SW480 (cell line): ENCODE measurements around the gene SSBP2.
A peak's percentile ranks its signal among the peaks of the same experiment; 100 is the strongest.
"Not testable (repeated sequence)": the region's sequence is repeated elsewhere in the genome, so short reads cannot be mapped to it uniquely, and the experiment has no call there.

ENCODE experiments used
- DNase-seq: peaks from one replicate; pipeline ENCODE4 v3.0.0-alpha.2; 2016; ENCODE audit warnings: low spot score

Gene SSBP2

GRCh38 chr5:81660624-81661023 lies 90.3 kb downstream of the SSBP2 start:
- not testable (repeated sequence) for DNase-seq

DNA sequence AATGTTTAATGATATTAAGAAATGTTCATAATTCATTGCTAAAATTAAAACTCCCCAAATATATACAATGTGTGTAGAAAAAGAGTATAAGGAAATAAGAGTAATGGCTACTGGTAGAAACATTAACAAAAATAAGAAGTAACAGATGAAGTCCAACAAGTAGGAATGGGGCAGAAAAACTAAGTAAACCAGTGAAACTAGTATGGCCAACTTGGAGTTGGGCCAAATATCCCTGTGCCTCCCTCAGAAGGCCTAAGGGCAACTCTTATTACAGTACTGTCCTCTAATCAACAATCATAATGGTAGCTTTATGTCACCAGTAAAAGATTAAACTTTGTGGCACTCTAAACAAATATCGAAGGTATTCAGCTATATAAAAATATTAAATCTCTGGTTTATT lies 93.5 kb downstream of the SSBP2 start:
- DNase-seq, result no peak

- no peak for DNase-seq
Observed at GRCh38 chr5:81656783-81657182, 94.1 kb downstream of the SSBP2 start.

- DNase-seq, result no peak
Observed at GRCh38 chr5:81650987-81651386, 99.9 kb downstream of the SSBP2 start.

DNA sequence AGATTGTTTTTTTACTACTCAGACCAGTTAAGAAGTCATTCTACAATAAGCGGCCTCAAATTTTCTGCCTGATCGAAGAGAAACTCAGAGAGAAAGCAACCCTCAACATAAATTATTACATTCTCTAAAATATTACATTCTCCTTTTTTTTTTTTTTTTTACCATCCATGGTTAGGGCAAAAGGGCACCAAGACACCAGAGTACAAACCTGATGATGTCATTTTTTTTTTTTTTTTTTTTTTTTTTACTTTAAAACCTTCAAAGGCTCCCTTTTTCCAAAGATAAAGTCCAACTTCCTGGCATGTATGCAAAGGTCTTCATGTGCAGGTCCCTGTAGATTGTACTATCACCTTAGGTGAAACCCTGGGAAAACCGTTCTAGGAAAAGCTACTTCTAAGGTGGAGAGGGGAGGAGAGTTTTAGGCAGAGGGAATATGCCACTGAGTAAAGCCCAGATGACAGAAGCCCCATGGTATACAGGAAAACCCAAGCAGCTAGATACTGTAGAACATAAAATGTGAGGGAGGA lies 104.4 kb downstream of the SSBP2 start:
- no peak for DNase-seq

DNA sequence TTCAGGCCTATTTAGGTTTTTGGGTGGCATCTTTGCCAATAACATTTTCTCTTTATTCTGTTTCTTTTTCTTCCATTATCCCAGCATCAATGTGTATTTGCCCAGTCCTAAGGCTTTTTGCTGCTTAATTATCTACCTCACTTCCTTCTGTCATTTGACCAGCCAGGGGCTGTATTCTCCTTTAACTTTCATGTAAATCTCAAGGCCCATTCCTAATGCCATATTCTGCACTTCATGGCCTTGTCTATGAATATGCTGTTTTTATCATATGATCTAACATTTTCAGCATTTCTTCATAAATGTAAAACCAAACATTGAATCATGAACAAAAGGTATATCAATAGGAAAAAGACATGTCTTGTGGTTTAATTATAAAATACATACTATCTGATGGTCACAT lies 108.7 kb downstream of the SSBP2 start:
- DNase-seq, result no peak

- DNase-seq, result no peak
Observed at GRCh38 chr5:81639556-81639955, 111.3 kb downstream of the SSBP2 start.

GRCh38 chr5:81638471-81638870 lies 112.4 kb downstream of the SSBP2 start:
- no peak for DNase-seq

- DNase-seq, result no peak
Observed at GRCh38 chr5:81633891-81634290, 117.0 kb downstream of the SSBP2 start.

DNA sequence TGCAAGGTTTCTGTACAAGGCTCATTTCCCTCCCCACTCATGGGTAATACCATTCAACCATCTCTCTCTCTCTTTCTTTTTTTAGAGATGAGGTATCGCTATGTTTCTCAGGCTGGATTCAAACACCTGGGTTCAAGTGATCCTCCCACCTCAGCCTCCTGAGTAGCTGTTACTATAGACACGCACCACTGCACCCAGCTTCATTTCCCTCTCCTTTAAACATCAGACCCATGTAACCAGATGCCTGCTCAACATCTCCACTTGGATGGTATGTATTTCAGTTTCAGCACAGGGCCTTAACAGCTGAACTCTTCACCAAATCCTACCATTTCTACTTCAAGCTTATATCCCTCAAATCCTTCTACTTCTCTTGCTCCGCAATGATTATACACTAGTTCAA lies 117.4 kb downstream of the SSBP2 start:
- DNase-seq, result no peak

- no peak for DNase-seq
Observed at GRCh38 chr5:81632679-81633078, 118.2 kb downstream of the SSBP2 start.

DNA sequence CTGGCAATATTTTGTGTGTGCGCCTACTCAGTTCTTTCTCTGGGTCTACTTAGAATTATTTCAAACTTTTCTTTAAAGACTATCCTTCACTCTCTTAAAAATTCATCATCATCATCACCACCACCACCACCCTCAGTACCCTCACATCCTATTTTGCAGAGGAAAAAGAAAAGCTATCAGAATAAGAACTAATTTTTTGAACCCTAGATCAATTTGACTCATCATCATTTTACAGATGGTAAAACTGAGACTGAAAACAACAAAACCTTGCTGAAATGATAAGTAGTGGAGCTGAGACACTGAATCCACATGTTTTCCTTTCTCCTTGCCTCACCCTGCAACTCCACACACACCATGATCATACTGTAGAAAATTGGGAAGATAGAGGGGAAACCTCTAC lies 119.3 kb downstream of the SSBP2 start:
- no peak for DNase-seq

- DNase-seq, result peak; percentile 79
Observed at GRCh38 chr5:81631124-81631523, 119.8 kb downstream of the SSBP2 start.

DNA sequence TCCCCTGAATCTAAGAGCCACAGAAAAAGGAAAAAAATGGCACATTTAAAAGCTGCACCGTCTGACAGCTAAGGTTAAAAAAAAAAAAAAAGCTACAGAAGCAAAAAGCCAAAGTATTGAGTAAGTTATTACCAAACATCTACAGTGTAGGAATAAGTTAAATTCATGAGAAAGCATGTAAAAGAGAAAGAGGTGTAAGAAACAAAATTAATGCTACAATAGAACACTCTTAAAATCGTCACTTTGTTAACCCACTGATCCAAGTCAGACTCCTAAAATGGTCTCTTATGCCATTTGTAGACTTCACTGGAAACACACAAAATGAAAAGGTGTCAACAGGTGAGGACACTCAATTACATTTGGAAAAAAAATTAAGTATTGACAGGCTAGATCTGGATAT lies 120.2 kb downstream of the SSBP2 start:
- no peak for DNase-seq

- DNase-seq, result no peak
Observed at GRCh38 chr5:81629986-81630385, 120.9 kb downstream of the SSBP2 start.

- DNase-seq, result not testable (repeated sequence)
Observed at GRCh38 chr5:81628061-81628460, 122.8 kb downstream of the SSBP2 start.

- peak; percentile 94 for DNase-seq
Observed at GRCh38 chr5:81626524-81626923, 124.4 kb downstream of the SSBP2 start.

- DNase-seq, result no peak
Observed at GRCh38 chr5:81609810-81610375, 141.0 kb downstream of the SSBP2 start.

DNA sequence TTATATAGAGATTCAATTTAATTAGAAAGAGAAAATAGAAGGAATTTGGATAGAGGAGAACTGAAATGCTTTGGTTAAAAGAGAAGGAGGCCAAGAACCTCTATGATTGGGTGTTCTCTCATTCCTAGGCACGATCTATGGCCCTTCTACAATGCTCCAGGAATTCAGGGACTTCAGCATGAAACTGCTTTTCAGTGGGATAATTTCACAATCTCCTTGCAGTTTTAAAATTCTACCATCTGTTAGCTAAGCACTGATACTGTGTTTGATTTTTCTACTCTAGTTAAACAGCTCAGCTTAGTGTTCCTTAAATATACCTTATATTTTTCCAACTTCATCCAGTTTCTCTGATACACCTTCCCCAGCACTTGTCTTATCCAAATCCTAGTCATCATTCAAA lies 141.9 kb downstream of the SSBP2 start:
- no peak for DNase-seq

DNA sequence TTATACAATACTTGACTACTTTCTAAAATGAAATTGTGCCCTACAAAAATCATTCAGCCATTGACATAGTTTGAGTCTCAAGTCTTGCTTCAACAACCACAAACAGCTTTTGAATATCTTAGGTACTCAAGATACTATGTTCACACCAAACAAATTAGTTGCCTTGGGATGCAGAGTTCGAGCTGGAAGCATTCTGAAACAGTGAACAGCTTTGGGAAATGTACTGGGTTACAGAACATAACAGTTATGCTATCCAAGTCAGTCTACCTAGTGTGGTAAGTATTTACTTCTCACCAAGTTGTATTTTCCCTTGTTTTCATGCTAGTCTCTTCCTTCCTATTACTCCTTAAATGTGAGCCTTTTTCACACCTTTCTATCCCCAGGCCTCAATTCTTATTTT lies 143.2 kb downstream of the SSBP2 start:
- no peak for DNase-seq

DNA sequence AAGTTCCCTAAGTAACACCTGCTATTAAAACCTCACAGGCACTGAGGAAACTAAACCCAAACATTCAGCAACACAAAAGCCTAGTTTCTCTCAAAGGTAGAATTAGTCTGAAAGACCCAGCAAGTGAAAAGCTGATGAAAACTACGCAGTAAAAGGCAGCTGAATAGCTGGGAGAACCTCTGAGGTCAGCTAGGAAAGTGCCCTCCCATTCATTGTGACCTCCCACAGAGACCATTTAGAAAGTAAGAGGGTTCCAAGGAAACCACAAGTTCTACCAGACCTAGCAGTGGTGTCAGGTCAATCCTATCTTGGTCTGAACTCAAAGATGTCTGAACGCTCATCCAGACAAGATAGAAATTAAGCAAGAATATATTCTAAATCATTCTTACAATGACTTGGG lies 144.7 kb downstream of the SSBP2 start:
- no peak for DNase-seq

- DNase-seq, result no peak
Observed at GRCh38 chr5:81605299-81605698, 145.6 kb downstream of the SSBP2 start.

- DNase-seq, result no peak
Observed at GRCh38 chr5:81604193-81604592, 146.7 kb downstream of the SSBP2 start.

- DNase-seq, result peak; percentile 4
Observed at GRCh38 chr5:81601919-81602318, 149.0 kb downstream of the SSBP2 start.

DNA sequence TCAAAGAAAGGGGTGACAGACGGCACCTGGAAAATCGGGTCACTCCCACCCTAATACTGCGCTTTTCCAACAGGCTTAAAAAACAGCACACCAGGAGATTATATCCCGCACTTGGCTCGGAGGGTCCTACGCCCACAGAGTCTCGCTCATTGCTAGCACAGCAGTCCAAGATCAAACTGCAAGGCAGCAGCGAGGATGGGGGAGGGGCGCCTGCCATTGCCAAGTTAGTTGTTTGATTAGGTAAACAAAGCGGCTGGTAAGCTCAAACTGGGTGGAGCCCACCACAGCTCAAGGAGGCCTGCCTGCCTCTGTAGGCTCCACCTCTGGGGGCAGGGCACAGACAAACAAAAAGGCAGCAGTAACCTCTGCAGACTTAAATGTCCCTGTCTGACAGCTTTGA lies 158.8 kb downstream of the SSBP2 start:
- DNase-seq, result not testable (repeated sequence)
